ENCODE results near the gene EMSY. TPM values are rescaled to one million over a fixed set of nuclear protein-coding genes. Genes with fewer than 3 reads are reported as not detected.

Gene EMSY
- total RNA-seq, 1 experiment from 2014 or later, result 19.7 TPM

- no peak overlapping the region for H3K27ac Mint-ChIP-seq (ENCODE audit: low read depth, unreplicated experiment)
- no peaks in the 10 kb centered on the region for H3K27me3 Mint-ChIP-seq (ENCODE audit: insufficient read depth, unreplicated experiment)
- TF ChIP-seq, protein P1, sequence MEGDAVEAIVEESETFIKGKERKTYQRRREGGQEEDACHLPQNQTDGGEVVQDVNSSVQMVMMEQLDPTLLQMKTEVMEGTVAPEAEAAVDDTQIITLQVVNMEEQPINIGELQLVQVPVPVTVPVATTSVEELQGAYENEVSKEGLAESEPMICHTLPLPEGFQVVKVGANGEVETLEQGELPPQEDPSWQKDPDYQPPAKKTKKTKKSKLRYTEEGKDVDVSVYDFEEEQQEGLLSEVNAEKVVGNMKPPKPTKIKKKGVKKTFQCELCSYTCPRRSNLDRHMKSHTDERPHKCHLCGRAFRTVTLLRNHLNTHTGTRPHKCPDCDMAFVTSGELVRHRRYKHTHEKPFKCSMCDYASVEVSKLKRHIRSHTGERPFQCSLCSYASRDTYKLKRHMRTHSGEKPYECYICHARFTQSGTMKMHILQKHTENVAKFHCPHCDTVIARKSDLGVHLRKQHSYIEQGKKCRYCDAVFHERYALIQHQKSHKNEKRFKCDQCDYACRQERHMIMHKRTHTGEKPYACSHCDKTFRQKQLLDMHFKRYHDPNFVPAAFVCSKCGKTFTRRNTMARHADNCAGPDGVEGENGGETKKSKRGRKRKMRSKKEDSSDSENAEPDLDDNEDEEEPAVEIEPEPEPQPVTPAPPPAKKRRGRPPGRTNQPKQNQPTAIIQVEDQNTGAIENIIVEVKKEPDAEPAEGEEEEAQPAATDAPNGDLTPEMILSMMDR (IDR thresholded peaks at IDR 0.05; ENCODE audit: unreplicated experiment), result no peak
- no peak for DNase-seq (ENCODE audit: unreplicated experiment)
- intact Hi-C loops (cut with micrococcal nuclease), result no loop called here
- no peaks in the 10 kb centered on the region for H3K9me3 Mint-ChIP-seq (ENCODE audit: unreplicated experiment)
- CTCF ChIA-PET, result no interaction called here
- H3K4me1 Mint-ChIP-seq (ENCODE audit: insufficient read depth, unreplicated experiment), result no peaks in the 10 kb centered on the region
- no peak overlapping the region for H3K4me3 Mint-ChIP-seq (ENCODE audit: unreplicated experiment)
- POLR2A ChIA-PET, result no interaction called here
- no peaks in the 10 kb centered on the region for H3K36me3 Mint-ChIP-seq (ENCODE audit: insufficient read depth, unreplicated experiment)
- BruUV-seq (replicated peaks), result no TSS peak
Observed at GRCh38 chr11:76436020-76436419, 8.8 kb upstream of the EMSY start.

DNA sequence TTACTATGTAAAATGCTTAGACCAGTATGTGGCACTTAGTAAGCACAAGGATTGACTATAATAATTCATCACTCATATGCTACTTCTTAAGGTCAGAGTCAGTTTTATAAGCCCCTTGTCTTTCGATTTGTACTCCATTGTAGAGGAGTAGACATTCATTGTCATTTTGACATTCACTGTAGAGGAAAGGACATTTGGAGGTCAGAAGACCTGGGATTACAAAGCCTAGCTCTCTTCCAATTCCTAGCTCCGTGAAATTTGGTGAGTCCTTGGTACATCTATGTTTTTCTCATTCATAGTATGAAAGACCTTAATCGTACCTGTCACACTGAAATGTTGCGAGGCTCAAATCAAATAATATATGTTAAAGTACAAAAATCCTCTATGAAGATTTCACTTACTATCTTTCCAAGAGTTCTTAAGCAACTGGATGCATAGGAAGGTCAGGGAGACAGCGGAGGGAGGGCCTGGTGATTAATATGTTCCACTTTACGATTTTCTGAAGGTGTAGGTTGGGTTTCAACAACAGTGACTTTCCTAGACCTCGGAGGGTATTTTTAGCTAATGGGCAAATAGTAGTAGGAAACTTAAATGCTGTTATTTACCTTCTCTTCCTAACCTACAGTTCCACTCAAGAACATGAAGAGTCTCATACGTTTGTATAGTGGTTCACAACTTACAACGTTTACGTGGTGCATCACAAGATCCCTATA lies 1.4 kb upstream of the EMSY start:
- H3K4me1 Mint-ChIP-seq (ENCODE audit: insufficient read depth, unreplicated experiment), result peaks cover 5% of the 10 kb centered on the region
- intact Hi-C loops (cut with micrococcal nuclease), result no loop called here
- ChIA-PET POLR2A (interaction anchor here (0.6 to 2.8 kb wide), 8 partner anchors 13 to 452 kb away, joined by 3 to 33 read pairs (median 5); partner anchors contain the start of genes GVQW3 and THAP12), CTCF (interaction anchor here (0.6 to 0.7 kb wide), 3 partner anchors 12 to 639 kb away, joined by 3 to 4 read pairs (median 3); no protein-coding TSS in a partner anchor)
- H3K36me3 Mint-ChIP-seq (ENCODE audit: insufficient read depth, unreplicated experiment), result peaks cover 5% of the 10 kb centered on the region
- DNase-seq (ENCODE audit: unreplicated experiment), result peak; percentile 22
- TF ChIP-seq, protein P1 (IDR thresholded peaks at IDR 0.05; ENCODE audit: unreplicated experiment), result no peak
- no peaks in the 10 kb centered on the region for H3K27me3 Mint-ChIP-seq (ENCODE audit: insufficient read depth, unreplicated experiment)
- no TSS peak for BruUV-seq (replicated peaks)
- H3K9me3 Mint-ChIP-seq (ENCODE audit: unreplicated experiment), result no peaks in the 10 kb centered on the region
- H3K27ac Mint-ChIP-seq (ENCODE audit: low read depth, unreplicated experiment), result peak overlapping the region; percentile 99
- peak overlapping the region; percentile 98 for H3K4me3 Mint-ChIP-seq (ENCODE audit: unreplicated experiment)

DNA sequence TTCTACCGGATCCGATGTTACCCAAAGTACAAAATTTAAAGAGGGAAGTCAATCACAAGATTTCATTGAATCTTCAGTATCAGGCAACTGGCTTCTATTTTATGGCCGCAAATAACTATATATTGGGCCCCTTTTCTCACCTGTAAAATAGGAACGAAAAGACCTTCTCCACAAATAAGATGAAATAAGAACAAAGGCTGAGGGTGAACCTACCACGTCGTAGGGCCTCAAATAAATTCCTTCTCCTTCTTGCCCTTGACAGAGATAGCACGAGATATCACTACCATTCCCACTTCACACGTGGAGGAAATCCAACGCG lies 794 bp upstream of the EMSY start:
- H3K4me3 Mint-ChIP-seq (ENCODE audit: unreplicated experiment), result peak overlapping the region; percentile 98
- no peaks in the 10 kb centered on the region for H3K9me3 Mint-ChIP-seq (ENCODE audit: unreplicated experiment)
- TF ChIP-seq, protein P1 (IDR thresholded peaks at IDR 0.05; ENCODE audit: unreplicated experiment), result no peak
- H3K36me3 Mint-ChIP-seq (ENCODE audit: insufficient read depth, unreplicated experiment), result peaks cover 11% of the 10 kb centered on the region
- no peaks in the 10 kb centered on the region for H3K27me3 Mint-ChIP-seq (ENCODE audit: insufficient read depth, unreplicated experiment)
- BruUV-seq (replicated peaks), result TSS peak; percentile 78
- H3K27ac Mint-ChIP-seq (ENCODE audit: low read depth, unreplicated experiment), result peak overlapping the region; percentile 99
- CTCF ChIA-PET, result no interaction called here
- no peak for DNase-seq (ENCODE audit: unreplicated experiment)
- POLR2A ChIA-PET, result interaction anchor here (0.6 to 2.8 kb wide), 8 partner anchors 10 to 734 kb away, joined by 3 to 33 read pairs (median 4); partner anchors contain the start of genes GVQW3 and THAP12
- peaks cover 5% of the 10 kb centered on the region for H3K4me1 Mint-ChIP-seq (ENCODE audit: insufficient read depth, unreplicated experiment)
- intact Hi-C loops (cut with micrococcal nuclease), result loop anchor here (2.0 kb wide), 1 partner anchor 63 kb away; the partner anchor contains the start of genes GVQW3 and THAP12

DNA sequence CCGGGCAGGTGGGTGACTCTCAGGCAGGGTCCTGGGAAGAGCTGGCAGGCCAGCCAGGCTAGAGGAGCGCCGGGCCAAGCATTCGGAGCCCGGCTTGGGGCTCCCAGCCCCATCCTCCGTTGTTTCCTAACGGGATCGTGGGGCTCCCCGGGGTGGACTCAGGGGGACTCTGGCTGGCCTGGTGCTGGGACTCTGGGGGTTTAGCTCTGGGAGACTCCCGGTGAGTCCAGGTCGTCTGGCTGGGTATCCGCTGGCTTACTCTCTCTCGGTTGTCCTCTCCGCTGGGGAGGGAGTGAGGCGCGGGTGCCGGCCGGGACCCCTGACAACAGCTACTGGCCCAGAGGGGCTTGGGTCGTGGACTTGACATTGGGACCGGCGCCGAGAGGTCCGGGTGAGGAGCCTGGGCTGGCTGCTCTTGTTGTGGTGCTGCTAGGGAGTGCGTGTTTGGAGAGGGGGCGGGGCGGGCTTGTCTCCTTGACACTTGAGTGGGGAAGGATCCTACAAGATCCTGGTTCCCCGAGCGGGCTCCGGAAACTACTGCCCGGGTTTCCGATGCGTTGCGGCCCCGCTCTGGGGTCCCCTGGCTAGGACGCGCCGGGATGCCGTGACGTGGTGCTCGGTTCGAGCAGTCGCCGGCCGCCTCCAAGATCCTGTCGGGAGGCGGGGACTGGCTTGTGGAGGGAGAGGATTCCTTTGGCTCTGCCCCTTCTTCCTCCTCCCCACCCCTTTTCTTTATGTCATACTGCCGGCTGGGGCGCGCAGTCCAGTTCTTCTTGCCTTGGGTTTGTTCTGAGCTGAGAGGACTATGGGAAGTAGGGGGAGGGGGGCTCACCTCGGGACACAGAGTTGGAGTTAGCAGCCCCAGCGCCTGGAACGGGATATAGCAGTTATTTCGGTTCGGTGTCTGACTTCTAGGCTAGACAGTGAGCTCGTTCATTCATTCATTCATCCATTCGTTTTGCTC lies 585 bp downstream of the EMSY start:
- DNase-seq (ENCODE audit: unreplicated experiment), result peak; percentile 80
- no TSS peak for BruUV-seq (replicated peaks)
- peaks cover 25% of the 10 kb centered on the region for H3K36me3 Mint-ChIP-seq (ENCODE audit: insufficient read depth, unreplicated experiment)
- ChIA-PET POLR2A (interaction anchor here (0.6 to 2.8 kb wide), 13 partner anchors 10 to 881 kb away, joined by 3 to 33 read pairs (median 4); partner anchors contain the start of genes GVQW3 and THAP12), CTCF (interaction anchor here (0.6 to 0.7 kb wide), 3 partner anchors 11 to 119 kb away, joined by 3 to 4 read pairs (median 4); no protein-coding TSS in a partner anchor)
- TF ChIP-seq, protein P1 (IDR thresholded peaks at IDR 0.05; ENCODE audit: unreplicated experiment), result no peak
- peaks cover 5% of the 10 kb centered on the region for H3K4me1 Mint-ChIP-seq (ENCODE audit: insufficient read depth, unreplicated experiment)
- H3K27me3 Mint-ChIP-seq (ENCODE audit: insufficient read depth, unreplicated experiment), result no peaks in the 10 kb centered on the region
- peak overlapping the region; percentile 98 for H3K4me3 Mint-ChIP-seq (ENCODE audit: unreplicated experiment)
- no peaks in the 10 kb centered on the region for H3K9me3 Mint-ChIP-seq (ENCODE audit: unreplicated experiment)
- peak overlapping the region; percentile 99 for H3K27ac Mint-ChIP-seq (ENCODE audit: low read depth, unreplicated experiment)
- intact Hi-C loops (cut with micrococcal nuclease), result loop anchor here (2.0 kb wide), 1 partner anchor 65 kb away; the partner anchor contains the start of genes GVQW3 and THAP12

Data from MCF 10A (cell line).